ENCODE results near the gene MYL7. TPM values are rescaled to one million over a fixed set of nuclear protein-coding genes. Genes with fewer than 3 reads are reported as not detected.

MYL7 gene
- total and polyA plus RNA-seq, 4 experiments from 2014 or later: not detected

GRCh38 chr7:44143646-44144250 is 2.6 kb upstream of the MYL7 start:
- peaks cover 2 to 3% of the 10 kb centered on the region in 2 donors for H3K27me3 Mint-ChIP-seq
- ChIA-PET CTCF (ENCODE audit: partially characterized antibody) (no interaction called here), POLR2A (ENCODE audit: partially characterized antibody) (no interaction called here)
- H3K9me3 Mint-ChIP-seq: no peaks in the 10 kb centered on the region
- Histone ChIP-seq H3K4me3 (ENCODE audit: low read length in 2 of 2) (no peak overlapping the region), H3K27me3 (ENCODE audit: insufficient read depth, low read length) (no peaks in the 10 kb centered on the region), H3K36me3 (ENCODE audit: insufficient read depth, low read length) (no peaks in the 10 kb centered on the region), H3K27ac (ENCODE audit: low read depth, low read length) (no peak overlapping the region), H3K4me1 (ENCODE audit: insufficient read depth, low read length) (peaks cover 8% of the 10 kb centered on the region), H3K9me3 (ENCODE audit: control insufficient read depth in 1 of 2, low read length in 2 of 2) (no peaks in the 10 kb centered on the region)
- no peak overlapping the region for H3K4me3 Mint-ChIP-seq
- no peak for DNase-seq
- peak overlapping the region in 1 of 7 donors; percentile 5 for H3K27ac Mint-ChIP-seq
- intact Hi-C loops (cut with micrococcal nuclease): no loop called here
- H3K36me3 Mint-ChIP-seq: no peaks in the 10 kb centered on the region
- peaks cover 1 to 14% (median 5%) of the 10 kb centered on the region in 4 donors for H3K4me1 Mint-ChIP-seq

GRCh38 chr7:44142028-44142427 is 896 bp upstream of the MYL7 start:
- POLR2A ChIA-PET (ENCODE audit: partially characterized antibody): no interaction called here
- Mint-ChIP-seq H3K9me3 (no peaks in the 10 kb centered on the region), H3K27me3 (peaks cover 0 to 3% of the 10 kb centered on the region in 2 donors), H3K36me3 (no peaks in the 10 kb centered on the region), H3K4me3 (no peak overlapping the region), H3K4me1 (peaks cover 1 to 14% (median 5%) of the 10 kb centered on the region in 4 donors), H3K27ac (peak overlapping the region in 1 of 7 donors; percentile 63)
- no peaks in the 10 kb centered on the region for H3K27me3 ChIP-seq (ENCODE audit: insufficient read depth, low read length)
- no peak overlapping the region for H3K4me3 ChIP-seq (ENCODE audit: low read length in 2 of 2)
- peaks cover 8% of the 10 kb centered on the region for H3K4me1 ChIP-seq (ENCODE audit: insufficient read depth, low read length)
- no peak overlapping the region for H3K27ac ChIP-seq (ENCODE audit: low read depth, low read length)
- no peaks in the 10 kb centered on the region for H3K9me3 ChIP-seq (ENCODE audit: control insufficient read depth in 1 of 2, low read length in 2 of 2)
- DNase-seq: no peak
- H3K36me3 ChIP-seq (ENCODE audit: insufficient read depth, low read length): no peaks in the 10 kb centered on the region
- CTCF ChIA-PET (ENCODE audit: partially characterized antibody): no interaction called here
- intact Hi-C loops (cut with micrococcal nuclease): no loop called here

GRCh38 chr7:44140341-44140740 is 791 bp downstream of the MYL7 start:
- POLR2A ChIA-PET (ENCODE audit: partially characterized antibody): interaction anchor here (0.5 to 1.0 kb wide), 2 partner anchors 9 to 17 kb away, joined by 3 read pairs; no protein-coding TSS in a partner anchor
- Mint-ChIP-seq H3K4me1 (peaks cover 0 to 4% (median 1%) of the 10 kb centered on the region in 4 donors), H3K27ac (no peak overlapping the region), H3K36me3 (no peaks in the 10 kb centered on the region), H3K9me3 (no peaks in the 10 kb centered on the region), H3K4me3 (no peak overlapping the region), H3K27me3 (peaks cover 0 to 3% of the 10 kb centered on the region in 2 donors)
- no peaks in the 10 kb centered on the region for H3K36me3 ChIP-seq (ENCODE audit: insufficient read depth, low read length)
- H3K27me3 ChIP-seq (ENCODE audit: insufficient read depth, low read length): no peaks in the 10 kb centered on the region
- no peaks in the 10 kb centered on the region for H3K9me3 ChIP-seq (ENCODE audit: control insufficient read depth in 1 of 2, low read length in 2 of 2)
- no peak overlapping the region for H3K4me3 ChIP-seq (ENCODE audit: low read length in 2 of 2)
- intact Hi-C loops (cut with micrococcal nuclease): no loop called here
- no peaks in the 10 kb centered on the region for H3K4me1 ChIP-seq (ENCODE audit: insufficient read depth, low read length)
- DNase-seq: no peak
- no peak overlapping the region for H3K27ac ChIP-seq (ENCODE audit: low read depth, low read length)
- CTCF ChIA-PET (ENCODE audit: partially characterized antibody): no interaction called here

- no peak overlapping the region for H3K4me3 ChIP-seq (ENCODE audit: low read length in 2 of 2)
- Mint-ChIP-seq H3K36me3 (no peaks in the 10 kb centered on the region), H3K27ac (no peak overlapping the region), H3K9me3 (no peaks in the 10 kb centered on the region), H3K4me3 (no peak overlapping the region), H3K4me1 (no peaks in the 10 kb centered on the region), H3K27me3 (peaks cover 0 to 3% of the 10 kb centered on the region in 2 donors)
- POLR2A ChIA-PET (ENCODE audit: partially characterized antibody): interaction anchor here (1.0 kb wide), 1 partner anchor 8 kb away, joined by 3 read pairs; no protein-coding TSS in a partner anchor
- no peaks in the 10 kb centered on the region for H3K4me1 ChIP-seq (ENCODE audit: insufficient read depth, low read length)
- CTCF ChIA-PET (ENCODE audit: partially characterized antibody): no interaction called here
- H3K27ac ChIP-seq (ENCODE audit: low read depth, low read length): no peak overlapping the region
- DNase-seq: no peak
- H3K9me3 ChIP-seq (ENCODE audit: control insufficient read depth in 1 of 2, low read length in 2 of 2): no peaks in the 10 kb centered on the region
- intact Hi-C loops (cut with micrococcal nuclease): no loop called here
- H3K27me3 ChIP-seq (ENCODE audit: insufficient read depth, low read length): no peaks in the 10 kb centered on the region
- H3K36me3 ChIP-seq (ENCODE audit: insufficient read depth, low read length): no peaks in the 10 kb centered on the region
Measured at GRCh38 chr7:44139311-44140010, 1.7 kb downstream of the MYL7 start.

GRCh38 chr7:44138698-44139097 is 2.4 kb downstream of the MYL7 start:
- CTCF ChIA-PET (ENCODE audit: partially characterized antibody): no interaction called here
- Mint-ChIP-seq H3K36me3 (no peaks in the 10 kb centered on the region), H3K27ac (no peak overlapping the region), H3K4me3 (no peak overlapping the region), H3K27me3 (peaks cover 0 to 3% of the 10 kb centered on the region in 2 donors), H3K4me1 (no peaks in the 10 kb centered on the region), H3K9me3 (no peaks in the 10 kb centered on the region)
- Histone ChIP-seq H3K27me3 (ENCODE audit: insufficient read depth, low read length) (no peaks in the 10 kb centered on the region), H3K4me3 (ENCODE audit: low read length in 2 of 2) (no peak overlapping the region), H3K27ac (ENCODE audit: low read depth, low read length) (no peak overlapping the region), H3K9me3 (ENCODE audit: control insufficient read depth in 1 of 2, low read length in 2 of 2) (no peaks in the 10 kb centered on the region), H3K4me1 (ENCODE audit: insufficient read depth, low read length) (no peaks in the 10 kb centered on the region), H3K36me3 (ENCODE audit: insufficient read depth, low read length) (no peaks in the 10 kb centered on the region)
- no peak for DNase-seq
- intact Hi-C loops (cut with micrococcal nuclease): no loop called here
- POLR2A ChIA-PET (ENCODE audit: partially characterized antibody): no interaction called here

- H3K27ac ChIP-seq (ENCODE audit: low read depth, low read length): no peak overlapping the region
- ChIA-PET POLR2A (ENCODE audit: partially characterized antibody) (no interaction called here), CTCF (ENCODE audit: partially characterized antibody) (no interaction called here)
- no peak for DNase-seq
- H3K27me3 ChIP-seq (ENCODE audit: insufficient read depth, low read length): no peaks in the 10 kb centered on the region
- Mint-ChIP-seq H3K27ac (no peak overlapping the region), H3K9me3 (no peaks in the 10 kb centered on the region), H3K4me1 (no peaks in the 10 kb centered on the region), H3K36me3 (no peaks in the 10 kb centered on the region), H3K4me3 (no peak overlapping the region), H3K27me3 (peaks cover 0 to 1% of the 10 kb centered on the region in 2 donors)
- intact Hi-C loops (cut with micrococcal nuclease): no loop called here
- no peak overlapping the region for H3K4me3 ChIP-seq (ENCODE audit: low read length in 2 of 2)
- H3K36me3 ChIP-seq (ENCODE audit: insufficient read depth, low read length): no peaks in the 10 kb centered on the region
- no peaks in the 10 kb centered on the region for H3K9me3 ChIP-seq (ENCODE audit: control insufficient read depth in 1 of 2, low read length in 2 of 2)
- H3K4me1 ChIP-seq (ENCODE audit: insufficient read depth, low read length): no peaks in the 10 kb centered on the region
Measured at GRCh38 chr7:44136731-44137130, 4.4 kb downstream of the MYL7 start.

- H3K36me3 ChIP-seq (ENCODE audit: insufficient read depth, low read length): no peaks in the 10 kb centered on the region
- no peaks in the 10 kb centered on the region for H3K4me1 ChIP-seq (ENCODE audit: insufficient read depth, low read length)
- H3K27ac Mint-ChIP-seq: peak overlapping the region in 1 of 7 donors; percentile 69
- H3K36me3 Mint-ChIP-seq: no peaks in the 10 kb centered on the region
- ChIA-PET POLR2A (ENCODE audit: partially characterized antibody) (no interaction called here), CTCF (ENCODE audit: partially characterized antibody) (no interaction called here)
- no peaks in the 10 kb centered on the region for H3K9me3 Mint-ChIP-seq
- intact Hi-C loops (cut with micrococcal nuclease): no loop called here
- H3K4me1 Mint-ChIP-seq: no peaks in the 10 kb centered on the region
- DNase-seq: no peak
- no peak overlapping the region for H3K27ac ChIP-seq (ENCODE audit: low read depth, low read length)
- no peaks in the 10 kb centered on the region for H3K9me3 ChIP-seq (ENCODE audit: control insufficient read depth in 1 of 2, low read length in 2 of 2)
- no peak overlapping the region for H3K4me3 ChIP-seq (ENCODE audit: low read length in 2 of 2)
- H3K27me3 Mint-ChIP-seq: peaks cover 0 to 1% of the 10 kb centered on the region in 2 donors
- H3K4me3 Mint-ChIP-seq: no peak overlapping the region
- no peaks in the 10 kb centered on the region for H3K27me3 ChIP-seq (ENCODE audit: insufficient read depth, low read length)
Measured at GRCh38 chr7:44134943-44135628, 6.0 kb downstream of the MYL7 start.
